SK-N-SH treated with all-trans-retinoic acid at 6 μM for 48 hours (cell line): ENCODE data around the gene PDE4B.

Experiments
- ATAC-seq: fragments of 200-7000 bp; cut with Tn5 transposase; 3 replicates; pipeline ENCODE4 v1.9.1; 2020; ENCODE audit warnings: mild to moderate bottlenecking, moderate library complexity
- ARNTL ChIP-seq: fragments of 450-650 bp; formaldehyde crosslinking; IDR thresholded peaks from 2 replicates; pipeline ENCODE4 v1.5.0; 2020; ENCODE audit warnings: low read depth, mild to moderate bottlenecking, moderate library complexity, borderline replicate concordance
- BACH2 ChIP-seq: fragments of 250-450 bp; sonication (Bioruptor Pico); IDR thresholded peaks from 2 replicates; pipeline ENCODE4 v1.9.0; 2021; ENCODE audit warnings: mild to moderate bottlenecking, borderline replicate concordance
- CSDC2 ChIP-seq: fragments of 250-450 bp; sonication (Bioruptor Pico); IDR thresholded peaks from 2 replicates; pipeline ENCODE4 v1.5.0; 2020; ENCODE audit warnings: mild to moderate bottlenecking, moderate library complexity
- ESRRG ChIP-seq: fragments of 250-450 bp; sonication (Bioruptor Pico); IDR thresholded peaks from 2 replicates; pipeline ENCODE4 v1.6.1; 2021; ENCODE audit warnings: mild to moderate bottlenecking
- GLIS3 ChIP-seq: fragments of 250-450 bp; sonication (Bioruptor Pico); IDR thresholded peaks from 2 replicates; pipeline ENCODE4 v1.5.0; 2020; ENCODE audit warnings: mild to moderate bottlenecking, moderate library complexity
- ISL1 ChIP-seq: fragments of 250-450 bp; sonication (Bioruptor Pico); IDR thresholded peaks from 2 replicates; pipeline ENCODE4 v2.1.2; 2022; ENCODE audit warnings: mild to moderate bottlenecking, moderate library complexity
- OSR1 ChIP-seq: fragments of 250-450 bp; sonication (Bioruptor Pico); IDR thresholded peaks from 2 replicates; pipeline ENCODE4 v1.8.0; 2022; ENCODE audit warnings: moderate library complexity, mild to moderate bottlenecking, inconsistent platforms
- PATZ1 ChIP-seq: fragments of 250-450 bp; sonication (Bioruptor Pico); IDR thresholded peaks from 2 replicates; pipeline ENCODE4 v1.8.0; 2020; ENCODE audit warnings: mild to moderate bottlenecking, moderate library complexity, borderline replicate concordance
- POU6F1 ChIP-seq: fragments of 250-450 bp; sonication (Bioruptor Pico); IDR thresholded peaks from 2 replicates; pipeline ENCODE4 v1.8.0; 2021; ENCODE audit warnings: low read depth, mild to moderate bottlenecking, moderate library complexity, borderline replicate concordance
- PPARA ChIP-seq: fragments of 250-450 bp; sonication (Bioruptor Pico); IDR thresholded peaks from 2 replicates; pipeline ENCODE4 v1.5.0; 2020; ENCODE audit warnings: mild to moderate bottlenecking, borderline replicate concordance
- RARB ChIP-seq: fragments of 250-450 bp; sonication (Bioruptor Pico); IDR thresholded peaks from 2 replicates; pipeline ENCODE4 v1.8.0; 2021; ENCODE audit warnings: mild to moderate bottlenecking, moderate library complexity
- SNAI2 ChIP-seq: fragments of 250-450 bp; sonication (Bioruptor Pico); IDR thresholded peaks from 2 replicates; pipeline ENCODE4 v1.5.0; 2020; ENCODE audit warnings: mild to moderate bottlenecking, moderate library complexity
- TCF4 ChIP-seq: fragments of 250-450 bp; sonication (Bioruptor Pico); IDR thresholded peaks from 2 replicates; pipeline ENCODE4 v1.8.0; 2021; ENCODE audit warnings: mild to moderate bottlenecking, moderate library complexity, borderline replicate concordance
- TOX ChIP-seq: fragments of 250-450 bp; sonication (Bioruptor Pico); IDR thresholded peaks from 2 replicates; pipeline ENCODE4 v1.8.0; 2021; ENCODE audit warnings: mild to moderate bottlenecking, moderate library complexity, borderline replicate concordance
- ZC3H10 ChIP-seq: fragments of 250-450 bp; sonication (Bioruptor Pico); IDR thresholded peaks from 2 replicates; pipeline ENCODE4 v1.5.1; 2021; ENCODE audit warnings: mild to moderate bottlenecking, moderate library complexity
- ZFP3 ChIP-seq: fragments of 250-450 bp; sonication (Bioruptor Pico); IDR thresholded peaks from 2 replicates; pipeline ENCODE4 v1.5.0; 2020; ENCODE audit warnings: mild to moderate bottlenecking, moderate library complexity
- ZFP30 ChIP-seq: fragments of 450-650 bp; formaldehyde crosslinking; IDR thresholded peaks from 2 replicates; pipeline ENCODE4 v1.5.0; 2022; ENCODE audit warnings: mild to moderate bottlenecking, moderate library complexity
- ZNF565 ChIP-seq: fragments of 450-650 bp; formaldehyde crosslinking; conservative IDR thresholded peaks from 2 replicates; pipeline ENCODE4 v1.5.0; 2020; ENCODE audit warnings: low read depth, mild to moderate bottlenecking, moderate library complexity
- ZNF70 ChIP-seq: fragments of 450-650 bp; formaldehyde crosslinking; IDR thresholded peaks from 2 replicates; pipeline ENCODE4 v1.5.0; 2020; ENCODE audit warnings: mild to moderate bottlenecking, moderate library complexity
- ZNF8 ChIP-seq: fragments of 450-650 bp; formaldehyde crosslinking; IDR thresholded peaks from 2 replicates; pipeline ENCODE4 v1.5.0; 2020; ENCODE audit warnings: mild to moderate bottlenecking, moderate library complexity
- TF ChIP-seq, protein P1 (sequence below): fragments of 250-450 bp; sonication (Bioruptor Pico); IDR thresholded peaks from 2 replicates; pipeline ENCODE4 v1.5.1; 2020; ENCODE audit warnings: low read depth, mild to moderate bottlenecking, moderate library complexity

The PDE4B gene

GRCh38 chr1:65795311-65795710 is 2.6 kb downstream of the PDE4B start:
- no peak for TF ChIP-seq PATZ1 (CRISPR knock-in tag)
- TF ChIP-seq CSDC2 (CRISPR knock-in tag): no peak
- no peak for TF ChIP-seq SNAI2 (CRISPR knock-in tag)
- no peak for TF ChIP-seq OSR1
- TF ChIP-seq BACH2 (CRISPR knock-in tag): no peak
- no peak for TF ChIP-seq RARB (CRISPR knock-in tag)
- TF ChIP-seq, all 23 proteins: peak for 0
- ATAC-seq: no peak

- no peak for ATAC-seq
- TF ChIP-seq, protein P1, sequence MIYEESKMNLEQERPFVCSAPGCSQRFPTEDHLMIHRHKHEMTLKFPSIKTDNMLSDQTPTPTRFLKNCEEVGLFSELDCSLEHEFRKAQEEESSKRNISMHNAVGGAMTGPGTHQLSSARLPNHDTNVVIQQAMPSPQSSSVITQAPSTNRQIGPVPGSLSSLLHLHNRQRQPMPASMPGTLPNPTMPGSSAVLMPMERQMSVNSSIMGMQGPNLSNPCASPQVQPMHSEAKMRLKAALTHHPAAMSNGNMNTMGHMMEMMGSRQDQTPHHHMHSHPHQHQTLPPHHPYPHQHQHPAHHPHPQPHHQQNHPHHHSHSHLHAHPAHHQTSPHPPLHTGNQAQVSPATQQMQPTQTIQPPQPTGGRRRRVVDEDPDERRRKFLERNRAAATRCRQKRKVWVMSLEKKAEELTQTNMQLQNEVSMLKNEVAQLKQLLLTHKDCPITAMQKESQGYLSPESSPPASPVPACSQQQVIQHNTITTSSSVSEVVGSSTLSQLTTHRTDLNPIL (CRISPR knock-in tag): no peak
- TF ChIP-seq ARNTL: no peak
- TF ChIP-seq PATZ1 (CRISPR knock-in tag): no peak
- no peak for TF ChIP-seq ISL1 (CRISPR knock-in tag)
- no peak for TF ChIP-seq GLIS3 (CRISPR knock-in tag)
- no peak for TF ChIP-seq SNAI2 (CRISPR knock-in tag)
- no peak for TF ChIP-seq TCF4 (CRISPR knock-in tag)
- TF ChIP-seq CSDC2 (CRISPR knock-in tag): no peak
- no peak for TF ChIP-seq OSR1
- TF ChIP-seq ZNF70 (CRISPR knock-in tag): no peak
- TF ChIP-seq ZNF8 (CRISPR knock-in tag): no peak
- TF ChIP-seq ESRRG: no peak
- no peak for TF ChIP-seq ZC3H10
- no peak for TF ChIP-seq ZNF565 (CRISPR knock-in tag)
- TF ChIP-seq BACH2 (CRISPR knock-in tag): no peak
- TF ChIP-seq PPARA: no peak
- TF ChIP-seq RARB (CRISPR knock-in tag): no peak
- no peak for TF ChIP-seq ZFP30 (CRISPR knock-in tag)
Observed at GRCh38 chr1:65799601-65800000, 6.9 kb downstream of the PDE4B start.

DNA sequence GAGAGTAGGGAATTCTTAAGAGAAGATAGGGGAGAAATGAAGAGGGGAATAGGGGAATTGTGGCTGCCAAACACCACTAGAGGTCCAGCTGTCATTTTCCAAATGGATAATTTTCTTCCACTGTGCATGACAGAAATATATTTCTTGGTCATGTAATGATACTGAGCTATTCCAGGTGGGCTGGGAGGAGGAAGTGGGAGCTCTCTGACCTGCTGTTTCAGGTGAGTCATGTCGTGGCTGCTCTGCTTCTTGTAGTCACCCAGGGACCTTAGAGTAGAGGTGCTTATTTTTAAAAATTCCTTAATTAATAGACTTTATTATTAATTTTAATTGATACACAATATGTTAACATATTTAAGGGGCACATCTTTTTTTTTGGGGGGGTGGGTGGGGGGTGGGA is 11.9 kb downstream of the PDE4B start:
- no peak for TF ChIP-seq ZNF565 (CRISPR knock-in tag)
- TF ChIP-seq TCF4 (CRISPR knock-in tag): no peak
- TF ChIP-seq ARNTL: no peak
- no peak for TF ChIP-seq POU6F1 (CRISPR knock-in tag)
- no peak for TF ChIP-seq TOX (CRISPR knock-in tag)
- TF ChIP-seq PATZ1 (CRISPR knock-in tag): no peak
- TF ChIP-seq ISL1 (CRISPR knock-in tag): no peak
- no peak for TF ChIP-seq GLIS3 (CRISPR knock-in tag)
- TF ChIP-seq ZFP3 (CRISPR knock-in tag): no peak
- no peak for TF ChIP-seq RARB (CRISPR knock-in tag)
- TF ChIP-seq SNAI2 (CRISPR knock-in tag): no peak
- no peak for TF ChIP-seq ZC3H10
- TF ChIP-seq BACH2 (CRISPR knock-in tag): no peak
- no peak for TF ChIP-seq ESRRG
- TF ChIP-seq PPARA: no peak
- no peak for ATAC-seq
